ENCODE measurements around the gene ZRANB3. TPM values are rescaled to one million over a fixed set of nuclear protein-coding genes. Genes with fewer than 3 reads are reported as not detected.

ZRANB3 gene
- total RNA-seq, 1 experiment from 2014 or later = 14.5 TPM

DNA sequence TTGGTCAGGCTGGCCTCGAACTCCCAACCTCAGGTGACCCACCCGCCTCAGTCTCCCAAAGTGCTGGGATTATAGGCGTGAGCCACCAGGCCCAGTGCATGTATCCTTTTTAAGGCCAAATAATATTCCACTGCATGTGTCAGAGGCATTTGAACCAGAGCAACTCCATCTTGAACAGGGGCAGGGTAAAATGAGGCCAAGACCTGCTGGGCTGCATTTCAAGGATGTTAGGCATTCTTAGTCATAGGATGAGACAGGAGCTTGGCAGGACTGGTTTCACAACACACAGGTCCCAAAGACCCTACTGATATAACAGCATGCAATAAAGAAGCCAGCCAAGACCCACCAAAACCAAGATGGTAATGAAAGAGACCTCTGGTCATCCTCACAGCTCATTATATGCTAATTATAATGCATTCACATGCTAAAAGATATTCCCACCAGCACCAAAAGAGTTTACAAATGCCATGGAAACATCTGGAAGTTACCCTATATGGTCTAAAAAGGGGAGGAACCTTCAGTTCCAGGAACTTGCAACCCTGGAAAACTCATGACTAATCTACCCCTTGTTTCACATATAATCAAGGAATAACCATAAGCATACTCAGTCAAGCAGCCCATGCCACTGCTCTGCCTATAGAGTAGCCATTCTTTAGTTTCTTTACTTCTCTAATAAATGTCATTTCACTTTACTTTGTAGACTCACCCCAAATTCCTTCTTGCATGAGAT lies 274.3 kb downstream of the ZRANB3 start:
- TF ChIP-seq, protein P1, sequence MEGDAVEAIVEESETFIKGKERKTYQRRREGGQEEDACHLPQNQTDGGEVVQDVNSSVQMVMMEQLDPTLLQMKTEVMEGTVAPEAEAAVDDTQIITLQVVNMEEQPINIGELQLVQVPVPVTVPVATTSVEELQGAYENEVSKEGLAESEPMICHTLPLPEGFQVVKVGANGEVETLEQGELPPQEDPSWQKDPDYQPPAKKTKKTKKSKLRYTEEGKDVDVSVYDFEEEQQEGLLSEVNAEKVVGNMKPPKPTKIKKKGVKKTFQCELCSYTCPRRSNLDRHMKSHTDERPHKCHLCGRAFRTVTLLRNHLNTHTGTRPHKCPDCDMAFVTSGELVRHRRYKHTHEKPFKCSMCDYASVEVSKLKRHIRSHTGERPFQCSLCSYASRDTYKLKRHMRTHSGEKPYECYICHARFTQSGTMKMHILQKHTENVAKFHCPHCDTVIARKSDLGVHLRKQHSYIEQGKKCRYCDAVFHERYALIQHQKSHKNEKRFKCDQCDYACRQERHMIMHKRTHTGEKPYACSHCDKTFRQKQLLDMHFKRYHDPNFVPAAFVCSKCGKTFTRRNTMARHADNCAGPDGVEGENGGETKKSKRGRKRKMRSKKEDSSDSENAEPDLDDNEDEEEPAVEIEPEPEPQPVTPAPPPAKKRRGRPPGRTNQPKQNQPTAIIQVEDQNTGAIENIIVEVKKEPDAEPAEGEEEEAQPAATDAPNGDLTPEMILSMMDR (IDR thresholded peaks at IDR 0.05; ENCODE audit: unreplicated experiment) = no peak
- Mint-ChIP-seq H3K9me3 (ENCODE audit: low read depth, unreplicated experiment) (no peaks in the 10 kb centered on the region), H3K4me3 (ENCODE audit: low read depth, unreplicated experiment) (no peak overlapping the region), H3K27me3 (ENCODE audit: unreplicated experiment) (no peaks in the 10 kb centered on the region), H3K27ac (ENCODE audit: unreplicated experiment) (no peak overlapping the region), H3K4me1 (ENCODE audit: low read depth, unreplicated experiment) (no peaks in the 10 kb centered on the region), H3K36me3 (ENCODE audit: insufficient read depth, unreplicated experiment) (no peaks in the 10 kb centered on the region)
- intact Hi-C loops (cut with micrococcal nuclease; ENCODE audit: unreplicated experiment) = no loop called here
- no peak for DNase-seq
- CTCF ChIA-PET = no interaction called here
- BruUV-seq (replicated peaks) = no TSS peak

DNA sequence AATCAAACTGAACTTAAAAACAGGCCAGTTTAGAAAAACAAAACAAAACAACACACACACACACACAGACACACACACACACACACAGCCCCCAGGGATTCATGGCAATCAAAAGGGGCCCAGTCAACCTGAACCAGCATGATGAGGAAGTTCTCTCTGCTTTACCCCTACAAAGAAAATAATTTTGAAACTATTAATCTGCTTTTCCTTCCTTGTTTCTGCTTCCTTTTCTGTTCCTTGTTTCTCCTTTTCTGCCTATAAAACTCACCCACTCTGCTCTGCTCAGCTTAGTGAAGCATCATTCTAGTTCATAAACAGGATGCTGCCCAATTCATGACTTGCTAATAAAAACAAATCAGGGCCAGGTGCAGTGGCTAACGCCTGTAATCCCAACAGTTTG lies 275.8 kb downstream of the ZRANB3 start:
- no peaks in the 10 kb centered on the region for H3K4me1 Mint-ChIP-seq (ENCODE audit: low read depth, unreplicated experiment)
- H3K4me3 Mint-ChIP-seq (ENCODE audit: low read depth, unreplicated experiment) = no peak overlapping the region
- intact Hi-C loops (cut with micrococcal nuclease; ENCODE audit: unreplicated experiment) = no loop called here
- TF ChIP-seq, protein P1 (IDR thresholded peaks at IDR 0.05; ENCODE audit: unreplicated experiment) = no peak
- no peak overlapping the region for H3K27ac Mint-ChIP-seq (ENCODE audit: unreplicated experiment)
- CTCF ChIA-PET = no interaction called here
- H3K27me3 Mint-ChIP-seq (ENCODE audit: unreplicated experiment) = no peaks in the 10 kb centered on the region
- no peak for DNase-seq
- no peaks in the 10 kb centered on the region for H3K9me3 Mint-ChIP-seq (ENCODE audit: low read depth, unreplicated experiment)
- BruUV-seq (replicated peaks) = no TSS peak
- H3K36me3 Mint-ChIP-seq (ENCODE audit: insufficient read depth, unreplicated experiment) = no peaks in the 10 kb centered on the region

- no TSS peak for BruUV-seq (replicated peaks)
- H3K36me3 Mint-ChIP-seq (ENCODE audit: insufficient read depth, unreplicated experiment) = no peaks in the 10 kb centered on the region
These were observed 278.1 kb downstream of the ZRANB3 start for GRCh38 chr2:135252805-135253458.

GRCh38 chr2:135248611-135249010 lies 282.4 kb downstream of the ZRANB3 start:
- TF ChIP-seq, protein P1 (IDR thresholded peaks at IDR 0.05; ENCODE audit: unreplicated experiment) = no peak
- Mint-ChIP-seq H3K36me3 (ENCODE audit: insufficient read depth, unreplicated experiment) (no peaks in the 10 kb centered on the region), H3K27ac (ENCODE audit: unreplicated experiment) (no peak overlapping the region), H3K4me3 (ENCODE audit: low read depth, unreplicated experiment) (no peak overlapping the region), H3K9me3 (ENCODE audit: low read depth, unreplicated experiment) (peaks cover 6% of the 10 kb centered on the region), H3K27me3 (ENCODE audit: unreplicated experiment) (no peaks in the 10 kb centered on the region), H3K4me1 (ENCODE audit: low read depth, unreplicated experiment) (peaks cover 8% of the 10 kb centered on the region)
- intact Hi-C loops (cut with micrococcal nuclease; ENCODE audit: unreplicated experiment) = no loop called here
- DNase-seq = no peak
- no TSS peak for BruUV-seq (replicated peaks)
- CTCF ChIA-PET = no interaction called here

More at GRCh38 chr2:135252805-135253458, 278.1 kb downstream of the ZRANB3 start:
- Mint-ChIP-seq H3K4me1 (ENCODE audit: low read depth, unreplicated experiment) (no peaks in the 10 kb centered on the region), H3K27ac (ENCODE audit: unreplicated experiment) (no peak overlapping the region), H3K27me3 (ENCODE audit: unreplicated experiment) (no peaks in the 10 kb centered on the region), H3K4me3 (ENCODE audit: low read depth, unreplicated experiment) (no peak overlapping the region), H3K9me3 (ENCODE audit: low read depth, unreplicated experiment) (peaks cover 6% of the 10 kb centered on the region)
- DNase-seq = no peak
- intact Hi-C loops (cut with micrococcal nuclease; ENCODE audit: unreplicated experiment) = no loop called here
- TF ChIP-seq, protein P1 (IDR thresholded peaks at IDR 0.05; ENCODE audit: unreplicated experiment) = no peak
- CTCF ChIA-PET = no interaction called here

Data from Calu3 (cell line).